ENCODE results near the gene SLC27A4.

DNA sequence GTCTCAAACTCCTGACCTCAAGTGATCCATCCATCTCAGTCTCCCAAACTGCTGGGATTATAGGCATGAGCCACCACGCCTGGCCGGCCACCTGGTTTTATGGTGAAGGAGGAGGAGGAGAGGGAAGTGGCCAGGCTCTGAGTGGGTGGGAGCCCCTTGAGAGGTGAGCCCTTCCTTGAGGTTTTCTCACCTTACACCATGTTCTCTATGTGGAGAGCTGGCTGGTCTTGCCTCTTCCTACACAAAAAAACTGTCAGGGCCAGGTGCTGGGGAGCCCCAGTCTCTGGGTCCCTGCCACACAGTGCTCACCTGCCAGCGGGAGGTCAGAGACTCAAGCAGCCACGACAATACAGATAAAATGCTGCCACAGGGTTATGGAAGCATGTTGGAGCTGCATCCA lies 46.2 kb upstream of the SLC27A4 start:
- TF ChIP-seq, protein P1, sequence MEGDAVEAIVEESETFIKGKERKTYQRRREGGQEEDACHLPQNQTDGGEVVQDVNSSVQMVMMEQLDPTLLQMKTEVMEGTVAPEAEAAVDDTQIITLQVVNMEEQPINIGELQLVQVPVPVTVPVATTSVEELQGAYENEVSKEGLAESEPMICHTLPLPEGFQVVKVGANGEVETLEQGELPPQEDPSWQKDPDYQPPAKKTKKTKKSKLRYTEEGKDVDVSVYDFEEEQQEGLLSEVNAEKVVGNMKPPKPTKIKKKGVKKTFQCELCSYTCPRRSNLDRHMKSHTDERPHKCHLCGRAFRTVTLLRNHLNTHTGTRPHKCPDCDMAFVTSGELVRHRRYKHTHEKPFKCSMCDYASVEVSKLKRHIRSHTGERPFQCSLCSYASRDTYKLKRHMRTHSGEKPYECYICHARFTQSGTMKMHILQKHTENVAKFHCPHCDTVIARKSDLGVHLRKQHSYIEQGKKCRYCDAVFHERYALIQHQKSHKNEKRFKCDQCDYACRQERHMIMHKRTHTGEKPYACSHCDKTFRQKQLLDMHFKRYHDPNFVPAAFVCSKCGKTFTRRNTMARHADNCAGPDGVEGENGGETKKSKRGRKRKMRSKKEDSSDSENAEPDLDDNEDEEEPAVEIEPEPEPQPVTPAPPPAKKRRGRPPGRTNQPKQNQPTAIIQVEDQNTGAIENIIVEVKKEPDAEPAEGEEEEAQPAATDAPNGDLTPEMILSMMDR (IDR thresholded peaks at IDR 0.05): no peak
- no peak for TF ChIP-seq POLR2A (IDR thresholded peaks at IDR 0.05)
- TF ChIP-seq POLR2AphosphoS5 (IDR thresholded peaks at IDR 0.05): no peak
